NOMO-1 treated with dmso at 0.1 percent for 144 hours (cell line): ENCODE results near the gene CD3D.

Experiments used
- DNase-seq: peaks from one replicate; lab custom pipeline; 2025; ENCODE audit not compliant: unreplicated experiment; lab: John Stamatoyannopoulos, UW

The CD3D gene

GRCh38 chr11:118342503-118343161, at the start of gene CD3D:
CD3D (minus strand) TSS chr11:118342705; CDS start chr11:118342607, 98 bp downstream.
- DNase-seq: no peak

DNA sequence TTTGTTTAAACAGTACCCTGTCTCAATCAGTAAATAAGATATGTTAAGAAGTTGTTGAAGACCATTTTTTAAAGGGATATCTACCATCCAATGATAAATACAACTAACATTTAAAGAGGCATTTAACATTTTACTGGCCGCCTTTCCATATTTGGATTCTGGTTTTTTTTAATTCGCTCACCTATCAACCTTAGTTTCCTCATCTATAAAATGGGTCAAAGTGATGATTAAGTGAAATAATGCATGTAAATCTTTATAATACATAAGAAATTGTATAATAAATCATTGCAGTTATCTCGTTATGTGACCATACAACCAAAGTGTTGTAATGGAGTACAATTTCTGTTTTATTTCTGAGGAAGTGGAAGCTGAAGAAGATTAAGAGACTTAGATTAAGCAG, 41.2 kb upstream of the CD3D start:
- DNase-seq: no peak

DNA sequence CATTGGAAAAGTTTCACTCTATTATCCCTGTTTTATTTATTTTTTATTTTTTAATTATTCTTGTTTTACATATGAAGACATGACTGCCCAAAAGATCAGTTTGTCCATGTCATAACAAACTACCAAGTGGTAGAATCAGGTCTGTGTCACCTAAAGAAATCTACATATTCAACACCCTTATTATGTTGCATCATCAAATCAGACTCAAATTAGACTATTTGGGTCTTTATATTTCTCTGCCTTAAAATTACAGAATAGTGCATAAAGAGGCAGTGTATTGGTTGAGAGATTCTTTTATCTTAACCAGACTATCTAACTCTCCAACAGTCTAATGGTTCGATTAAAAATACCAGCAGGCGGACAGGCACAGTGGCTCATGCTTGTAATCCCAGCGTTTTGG, 40.4 kb upstream of the CD3D start:
- no peak for DNase-seq

- DNase-seq: no peak
Measured at GRCh38 chr11:118380571-118380970, 38.1 kb upstream of the CD3D start.

GRCh38 chr11:118379497-118379896, 37.0 kb upstream of the CD3D start:
- DNase-seq: no peak

GRCh38 chr11:118375978-118376377, 33.5 kb upstream of the CD3D start:
- no peak for DNase-seq

DNA sequence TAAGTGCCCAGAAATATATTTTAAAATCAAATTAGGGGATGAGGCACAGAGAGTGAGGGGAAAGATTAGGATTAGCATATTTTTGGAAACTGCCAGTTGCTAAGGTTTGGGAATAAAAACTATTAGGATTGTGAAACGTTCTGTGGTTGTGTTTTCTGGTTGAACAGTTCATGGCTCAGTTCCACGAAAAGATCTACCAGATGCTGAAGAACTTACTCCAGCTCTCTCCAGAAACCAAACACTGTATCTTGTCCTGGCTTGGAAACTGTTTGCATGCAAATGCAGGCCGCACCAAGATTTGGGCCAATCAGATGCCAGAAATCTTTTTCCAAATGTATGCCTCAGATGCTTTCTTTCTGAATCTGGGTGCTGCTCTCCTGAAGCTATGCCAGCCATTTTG, 32.2 kb upstream of the CD3D start:
- no peak for DNase-seq

DNA sequence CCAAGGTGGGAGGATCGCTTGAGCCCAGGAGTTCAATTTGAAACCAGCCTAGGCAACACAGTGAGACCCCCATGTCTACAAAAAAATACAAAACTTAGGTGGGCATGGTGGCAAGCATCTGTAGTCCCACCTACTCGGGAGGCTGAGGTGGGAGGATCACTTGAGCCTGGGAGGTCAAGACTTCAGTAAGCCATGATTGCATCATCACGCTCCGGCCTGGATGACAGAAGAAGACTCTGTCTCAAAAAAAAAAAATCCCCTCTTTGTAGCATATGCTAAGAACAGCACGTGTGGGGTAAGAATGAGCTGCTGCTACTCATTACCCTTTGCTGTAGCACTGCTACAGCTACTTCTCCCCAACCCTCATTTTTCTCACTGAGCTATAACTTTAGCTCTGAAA, 31.4 kb upstream of the CD3D start:
- DNase-seq: no peak

DNA sequence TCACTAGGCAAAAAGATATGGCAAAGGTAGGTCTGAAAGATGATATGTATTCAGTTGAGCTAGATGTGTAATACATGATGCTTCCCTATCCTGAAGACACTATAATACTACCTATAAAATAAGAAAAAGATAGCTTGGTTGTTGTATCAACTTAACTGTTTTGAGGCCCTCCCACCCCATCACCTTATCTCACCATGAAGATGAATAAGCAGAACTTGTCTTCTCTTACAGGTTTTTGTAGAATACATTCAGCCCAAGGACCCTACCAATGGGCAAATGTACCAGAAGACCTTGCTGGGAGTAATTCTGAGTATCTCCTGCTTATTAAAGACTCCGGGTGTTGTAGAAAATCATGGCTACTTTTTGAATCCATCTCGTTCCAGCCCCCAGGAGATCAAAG, 30.8 kb upstream of the CD3D start:
- DNase-seq: no peak

- DNase-seq: no peak
Measured at GRCh38 chr11:118370774-118371173, 28.3 kb upstream of the CD3D start.

GRCh38 chr11:118366287-118366686, 23.8 kb upstream of the CD3D start:
- no peak for DNase-seq

DNA sequence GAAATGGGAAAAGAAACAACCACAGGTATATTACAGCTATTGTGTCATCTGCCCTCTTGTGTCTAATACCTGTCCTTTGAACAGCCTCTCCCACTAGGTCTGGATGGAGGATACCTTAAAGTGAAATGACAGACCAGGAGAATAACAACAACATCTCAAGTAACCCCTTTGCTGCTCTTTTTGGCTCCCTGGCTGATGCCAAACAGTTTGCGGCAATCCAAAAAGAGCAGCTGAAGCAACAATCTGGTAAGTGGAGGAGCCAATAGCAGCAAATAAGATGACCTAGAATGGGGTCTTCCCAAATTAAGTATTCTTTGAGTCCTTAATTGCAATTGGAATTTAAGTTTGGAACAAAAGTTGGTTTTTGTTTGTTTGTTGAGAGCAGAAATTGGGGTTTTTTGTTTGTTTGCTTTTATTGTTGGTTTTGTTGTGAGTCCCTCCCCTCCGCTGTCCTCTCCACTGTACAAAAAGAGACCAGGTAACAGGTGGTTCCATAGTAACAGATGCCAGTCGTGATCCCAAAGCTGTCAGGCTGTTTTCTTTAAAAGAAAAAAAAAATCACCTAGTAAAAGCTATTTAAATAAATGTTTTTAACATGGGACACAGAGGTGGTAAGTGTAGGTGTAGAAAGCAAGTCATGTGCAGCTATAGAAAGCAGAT, 22.6 kb upstream of the CD3D start:
- DNase-seq: no peak

DNA sequence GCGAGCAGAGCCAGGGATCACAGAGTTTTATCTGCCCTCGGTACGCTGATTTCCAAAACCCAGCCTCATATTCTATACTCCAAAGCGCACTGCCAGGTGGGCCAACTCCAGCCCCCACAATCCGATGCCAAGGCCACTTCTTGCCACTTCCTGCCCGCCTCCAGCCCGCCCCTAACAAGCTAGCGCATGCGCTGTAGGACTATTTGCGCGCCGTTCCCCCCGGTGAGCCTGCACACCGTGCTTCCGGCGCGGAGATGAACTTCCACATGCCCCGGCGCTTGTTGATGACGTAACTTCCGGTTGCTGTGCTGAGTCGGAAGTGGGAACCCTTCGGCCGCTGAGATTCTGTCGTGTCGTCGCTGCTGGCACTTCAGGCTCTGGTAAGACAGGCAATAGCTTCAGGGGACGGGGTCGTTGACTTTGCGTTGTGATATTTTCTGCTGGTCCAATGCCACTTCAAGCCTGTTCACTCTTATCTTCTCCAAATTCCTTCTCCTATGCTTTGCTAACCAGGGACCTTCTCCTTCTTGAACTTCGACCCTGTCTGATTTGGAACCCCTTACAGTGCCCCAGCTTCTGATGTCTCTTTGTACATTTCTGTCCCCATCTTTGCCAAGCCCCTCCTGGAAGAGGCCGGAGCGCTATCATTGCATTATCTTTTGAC, 16.9 kb upstream of the CD3D start, which contains the start of gene UBE4A:
TSS of gene UBE4A (plus strand) at position 306 of the 664 bp plus-strand sequence. CDS start 5,481 bp downstream, outside the sequence.
- DNase-seq: peak; percentile 90

DNA sequence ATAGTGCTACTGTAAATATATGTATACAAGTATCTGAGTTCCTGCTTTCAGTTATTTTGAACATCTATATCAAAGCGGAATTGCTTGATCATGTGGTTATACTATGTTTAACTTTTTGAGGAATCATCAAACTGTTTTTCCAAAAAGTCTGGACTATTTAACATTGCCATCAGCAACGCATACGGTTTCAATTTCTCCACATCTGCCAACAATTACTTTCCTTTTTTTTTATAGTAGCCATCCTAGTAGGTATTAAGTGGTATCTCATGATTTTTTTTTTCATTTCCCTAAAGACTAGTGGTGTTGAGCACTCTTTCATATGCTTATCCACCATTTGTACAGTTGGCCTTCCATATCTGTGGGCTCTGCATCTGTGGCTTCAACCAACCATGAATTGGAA, 15.6 kb upstream of the CD3D start:
- no peak for DNase-seq

DNA sequence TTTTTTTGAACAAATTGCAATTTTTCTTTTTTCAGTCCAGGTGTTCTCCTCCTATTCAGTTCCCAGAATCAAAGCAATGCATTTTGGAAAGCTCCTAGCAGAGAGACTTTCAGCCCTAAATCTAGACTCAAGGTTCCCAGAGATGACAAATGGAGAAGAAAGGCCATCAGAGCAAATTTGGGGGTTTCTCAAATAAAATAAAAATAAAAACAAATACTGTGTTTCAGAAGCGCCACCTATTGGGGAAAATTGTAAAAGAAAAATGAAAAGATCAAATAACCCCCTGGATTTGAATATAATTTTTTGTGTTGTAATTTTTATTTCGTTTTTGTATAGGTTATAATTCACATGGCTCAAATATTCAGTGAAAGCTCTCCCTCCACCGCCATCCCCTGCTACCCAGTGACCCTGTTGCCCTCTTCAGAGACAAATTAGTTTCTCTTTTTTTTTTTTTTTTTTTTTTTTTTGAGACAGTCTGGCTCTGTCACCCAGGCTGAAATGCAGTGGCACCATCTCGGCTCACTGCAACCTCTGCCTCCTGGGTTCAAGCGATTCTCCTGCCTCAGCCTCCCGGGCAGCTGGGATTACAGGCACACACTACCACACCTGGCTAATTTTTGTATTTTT, 10.7 kb upstream of the CD3D start:
- no peak for DNase-seq

GRCh38 chr11:118349475-118349874, 7.0 kb upstream of the CD3D start:
- no peak for DNase-seq

GRCh38 chr11:118343981-118344515, 1.5 kb upstream of the CD3D start, which contains the start of gene CD3G:
CD3G (plus strand) TSS chr11:118344344; CDS start chr11:118344424, 80 bp downstream.
- no peak for DNase-seq

GRCh38 chr11:118343248-118343647, 743 bp upstream of the CD3D start:
- no peak for DNase-seq

DNA sequence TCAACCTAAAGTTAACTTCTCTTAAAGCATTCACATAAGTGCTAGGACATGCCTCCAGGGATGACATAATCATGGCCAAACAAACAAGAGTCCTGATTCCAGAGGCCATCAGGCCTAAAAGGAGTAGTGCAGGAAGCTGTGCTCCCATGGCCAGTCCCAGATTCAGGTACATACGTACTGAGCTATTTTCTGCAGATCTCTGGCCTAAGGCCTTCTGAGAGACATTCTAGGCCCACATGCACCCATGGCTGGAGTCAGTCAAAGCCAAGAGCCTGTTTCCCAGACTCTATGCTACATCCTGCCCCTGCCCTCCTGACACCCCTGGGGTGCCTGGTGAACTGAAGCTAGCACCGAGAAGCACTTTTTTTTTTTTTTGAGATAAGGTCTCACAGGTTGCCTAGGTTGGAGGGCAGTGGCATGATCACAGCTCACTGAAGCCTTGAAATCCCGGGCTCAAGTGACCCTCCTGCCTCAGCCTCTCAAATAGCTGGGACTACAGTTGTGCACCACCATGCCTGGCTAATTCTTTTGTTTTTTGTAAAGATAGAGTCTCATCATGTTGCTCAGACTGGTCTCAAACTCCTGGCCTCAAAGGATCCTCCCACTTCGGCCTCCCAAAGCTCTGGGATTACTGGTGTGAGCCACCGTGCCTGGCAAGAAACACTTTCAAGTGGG, 553 bp downstream of the CD3D start:
- no peak for DNase-seq

DNA sequence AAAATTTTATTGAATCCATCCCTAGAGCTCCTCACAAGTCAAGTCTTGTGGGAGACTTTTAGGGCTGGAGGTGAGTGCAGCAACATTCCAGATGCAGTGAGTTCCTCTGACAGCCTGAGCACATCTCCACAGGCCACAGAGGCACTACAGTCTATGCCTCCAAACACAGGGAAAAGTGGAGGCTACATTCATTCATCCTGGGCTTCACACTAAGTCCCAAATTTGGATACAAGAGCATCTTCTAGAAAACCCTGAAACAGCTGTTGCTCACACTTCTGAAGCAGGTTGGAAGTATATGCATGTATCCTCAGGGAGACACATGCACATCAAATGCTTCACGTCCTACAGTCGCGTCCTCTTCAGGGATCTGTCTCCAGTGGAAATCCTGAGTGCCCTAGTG, 1.2 kb downstream of the CD3D start:
- DNase-seq: no peak

- no peak for DNase-seq
Measured at GRCh38 chr11:118340449-118340848, 2.1 kb downstream of the CD3D start.
